ENCODE data around the gene THSD7B. TPM values are rescaled to one million over a fixed set of nuclear protein-coding genes. Genes with fewer than 3 reads are reported as not detected.

Gene THSD7B
- total and polyA plus RNA-seq, 2 of the 8 experiments (the other 6 are each of a cell fraction or from before 2014, with no cell fraction given), result 0.60 to 2.9 TPM

DNA sequence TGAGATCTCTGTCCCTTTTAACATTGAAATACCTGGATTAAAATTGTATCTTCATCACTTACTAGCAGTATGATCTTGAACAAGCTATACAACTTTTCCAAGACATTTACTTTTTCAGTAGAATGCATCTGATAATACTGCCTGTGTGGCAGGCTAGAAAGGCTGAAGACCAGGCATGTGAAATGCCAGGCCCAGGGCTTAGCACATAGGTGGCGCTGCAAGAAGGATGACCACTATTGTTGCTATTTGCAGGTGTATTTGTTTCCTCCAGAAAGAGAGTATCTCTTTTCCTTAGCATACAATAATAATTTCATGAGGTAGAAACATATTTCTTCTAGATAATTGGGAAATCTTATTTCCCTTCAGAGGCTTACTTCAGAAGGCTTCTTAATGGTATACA lies 331.3 kb downstream of the THSD7B start:
- Histone ChIP-seq H4K20me1 (replicated peaks in 1 of 2; ENCODE audit: control insufficient read depth in 1 of 2, insufficient read depth in 2 of 2, low read length in 2 of 2) (no peaks in the 10 kb centered on the region), H3K27ac (ENCODE audit: low read depth, low read length) (no peak overlapping the region), H3K56ac (replicated peaks; ENCODE audit: insufficient read length, low read depth, low read length) (no peak overlapping the region), H3K4me3 (ENCODE audit: extremely low read depth in 1 of 4, insufficient read depth in 2 of 4, low read depth in 3 of 4, low read length in 4 of 4) (no peak overlapping the region), H3K79me2 (ENCODE audit: control insufficient read depth in 1 of 2, insufficient read depth in 2 of 2, low read length in 2 of 2) (no peaks in the 10 kb centered on the region), H3K27me3 (replicated peaks in 1 of 4; ENCODE audit: control insufficient read depth in 3 of 4, extremely low read depth in 1 of 4, insufficient read depth in 3 of 4, low read length in 3 of 4) (no peaks in the 10 kb centered on the region), H3K9ac (replicated peaks in 1 of 4; ENCODE audit: extremely low read depth in 1 of 4, low read depth in 3 of 4, low read length in 3 of 4) (no peak overlapping the region), H3K4ac (replicated peaks; ENCODE audit: insufficient read length, low read depth, low read length) (no peak overlapping the region), H3K4me1 (replicated peaks in 1 of 4; ENCODE audit: control insufficient read depth in 3 of 4, insufficient read depth in 4 of 4, low read length in 3 of 4) (no peaks in the 10 kb centered on the region), H4K5ac (ENCODE audit: insufficient read length, low read depth, low read length) (no peak overlapping the region), H2BK20ac (ENCODE audit: low read length) (no peak overlapping the region), H4K91ac (replicated peaks; ENCODE audit: insufficient read length, low read length) (no peak overlapping the region), H2BK15ac (ENCODE audit: low read length) (no peak overlapping the region), H3K23ac (ENCODE audit: insufficient read length) (no peak overlapping the region), H3K23me2 (ENCODE audit: low read depth, low read length) (no peaks in the 10 kb centered on the region), H2BK120ac (replicated peaks; ENCODE audit: low read depth, low read length) (no peak overlapping the region), H4K8ac (ENCODE audit: extremely low read depth, insufficient read depth, low read length) (no peak overlapping the region), H2AK5ac (ENCODE audit: low read depth, low read length) (no peak overlapping the region), H3K14ac (ENCODE audit: insufficient read length) (no peak overlapping the region), H3K4me2 (ENCODE audit: insufficient read depth in 1 of 2, low read depth in 2 of 2, low read length in 2 of 2) (no peak overlapping the region), H3K18ac (ENCODE audit: extremely low read depth, low read length) (no peak overlapping the region), H3K79me1 (ENCODE audit: low read depth, low read length) (no peaks in the 10 kb centered on the region), H2BK5ac (ENCODE audit: low read depth, low read length) (no peak overlapping the region), H3K9me3 (ENCODE audit: insufficient read depth in 2 of 2, low read depth in 1 of 2, low read length in 1 of 2) (no peaks in the 10 kb centered on the region), H3K36me3 (ENCODE audit: control insufficient read depth in 2 of 4, insufficient read depth in 4 of 4, low read length in 3 of 4) (no peaks in the 10 kb centered on the region), H2AFZ (ENCODE audit: low read length) (no peak overlapping the region), H2BK12ac (ENCODE audit: low read depth, low read length) (no peak overlapping the region)
- peak; percentile 7 for FAIRE-seq
- ChIA-PET POLR2A (ENCODE audit: partially characterized antibody) (no interaction called here), CTCF (ENCODE audit: partially characterized antibody) (interaction anchor here (0.8 to 1.7 kb wide), 10 partner anchors 20 to 290 kb away, joined by 3 to 8 read pairs (median 3); no protein-coding TSS in a partner anchor)
- no peak for DNase-seq (ENCODE audit: low read depth in 1 of 2, low spot score in 2 of 2)
- 44% methylated on average over 1 of the region's 1 CpG; no CpG with 5 or more reads in 1 of the 2 experiments for WGBS, 2 experiments (ENCODE audit: extremely low coverage in 1 of 2, insufficient coverage in 1 of 2, insufficient read length in 1 of 2, insufficient replicate concordance in 2 of 2, low coverage in 1 of 2, low lambda C conversion rate in 2 of 2, missing lambda C conversion rate in 1 of 2)
